Lung microvascular endothelial cell (primary cell): ENCODE results near the gene ISLR2. TPM values are rescaled to one million over a fixed set of nuclear protein-coding genes. Genes with fewer than 3 reads are reported as not detected.

ENCODE experiments used
- DNase-seq, 2 donors: peaks; one replicate each; pipeline versions ENCODE4 v3.0.0 to v3.0.0-alpha.2; 2010; ENCODE audit warnings: low read depth in 2 of 2
- total RNA-seq: library from RNA; depleted of rRNA; stranded (reverse); fragments of >200 nt; gene quantifications from 2 replicates; pipeline ENCODE4 v1.2.1, GENCODE V29; 2014

Gene ISLR2
- total RNA-seq, 1 donor from 2014 or later, result 0.20 TPM

DNA sequence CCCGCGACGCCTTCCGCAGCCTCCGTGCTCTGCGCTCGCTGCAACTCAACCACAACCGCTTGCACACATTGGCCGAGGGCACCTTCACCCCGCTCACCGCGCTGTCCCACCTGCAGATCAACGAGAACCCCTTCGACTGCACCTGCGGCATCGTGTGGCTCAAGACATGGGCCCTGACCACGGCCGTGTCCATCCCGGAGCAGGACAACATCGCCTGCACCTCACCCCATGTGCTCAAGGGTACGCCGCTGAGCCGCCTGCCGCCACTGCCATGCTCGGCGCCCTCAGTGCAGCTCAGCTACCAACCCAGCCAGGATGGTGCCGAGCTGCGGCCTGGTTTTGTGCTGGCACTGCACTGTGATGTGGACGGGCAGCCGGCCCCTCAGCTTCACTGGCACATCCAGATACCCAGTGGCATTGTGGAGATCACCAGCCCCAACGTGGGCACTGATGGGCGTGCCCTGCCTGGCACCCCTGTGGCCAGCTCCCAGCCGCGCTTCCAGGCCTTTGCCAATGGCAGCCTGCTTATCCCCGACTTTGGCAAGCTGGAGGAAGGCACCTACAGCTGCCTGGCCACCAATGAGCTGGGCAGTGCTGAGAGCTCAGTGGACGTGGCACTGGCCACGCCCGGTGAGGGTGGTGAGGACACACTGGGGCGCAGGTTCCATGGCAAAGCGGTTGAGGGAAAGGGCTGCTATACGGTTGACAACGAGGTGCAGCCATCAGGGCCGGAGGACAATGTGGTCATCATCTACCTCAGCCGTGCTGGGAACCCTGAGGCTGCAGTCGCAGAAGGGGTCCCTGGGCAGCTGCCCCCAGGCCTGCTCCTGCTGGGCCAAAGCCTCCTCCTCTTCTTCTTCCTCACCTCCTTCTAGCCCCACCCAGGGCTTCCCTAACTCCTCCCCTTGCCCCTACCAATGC is 45.1 kb downstream of the ISLR2 start:
- DNase-seq, result no peak

DNA sequence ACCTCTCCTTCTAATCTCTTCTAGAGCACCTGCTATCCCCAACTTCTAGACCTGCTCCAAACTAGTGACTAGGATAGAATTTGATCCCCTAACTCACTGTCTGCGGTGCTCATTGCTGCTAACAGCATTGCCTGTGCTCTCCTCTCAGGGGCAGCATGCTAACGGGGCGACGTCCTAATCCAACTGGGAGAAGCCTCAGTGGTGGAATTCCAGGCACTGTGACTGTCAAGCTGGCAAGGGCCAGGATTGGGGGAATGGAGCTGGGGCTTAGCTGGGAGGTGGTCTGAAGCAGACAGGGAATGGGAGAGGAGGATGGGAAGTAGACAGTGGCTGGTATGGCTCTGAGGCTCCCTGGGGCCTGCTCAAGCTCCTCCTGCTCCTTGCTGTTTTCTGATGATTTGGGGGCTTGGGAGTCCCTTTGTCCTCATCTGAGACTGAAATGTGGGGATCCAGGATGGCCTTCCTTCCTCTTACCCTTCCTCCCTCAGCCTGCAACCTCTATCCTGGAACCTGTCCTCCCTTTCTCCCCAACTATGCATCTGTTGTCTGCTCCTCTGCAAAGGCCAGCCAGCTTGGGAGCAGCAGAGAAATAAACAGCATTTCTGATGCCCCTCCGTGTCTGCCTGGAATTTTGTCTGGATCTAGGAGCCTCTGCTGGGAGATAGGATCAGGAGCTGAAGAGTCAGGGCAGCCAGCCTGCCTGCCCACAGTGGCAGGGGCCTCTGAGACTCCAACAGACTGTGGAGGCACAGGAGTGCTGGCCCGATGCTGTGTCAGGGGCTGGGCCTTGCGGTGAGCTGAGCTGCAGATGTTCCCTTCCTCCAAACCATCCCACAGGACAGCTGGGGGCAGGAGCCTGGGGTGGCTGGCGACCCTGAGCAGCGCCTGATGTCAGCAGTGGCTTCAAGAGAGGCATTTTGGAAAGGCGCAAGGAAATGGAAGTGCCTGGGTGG is 46.2 kb downstream of the ISLR2 start:
- DNase-seq, result no peak

DNA sequence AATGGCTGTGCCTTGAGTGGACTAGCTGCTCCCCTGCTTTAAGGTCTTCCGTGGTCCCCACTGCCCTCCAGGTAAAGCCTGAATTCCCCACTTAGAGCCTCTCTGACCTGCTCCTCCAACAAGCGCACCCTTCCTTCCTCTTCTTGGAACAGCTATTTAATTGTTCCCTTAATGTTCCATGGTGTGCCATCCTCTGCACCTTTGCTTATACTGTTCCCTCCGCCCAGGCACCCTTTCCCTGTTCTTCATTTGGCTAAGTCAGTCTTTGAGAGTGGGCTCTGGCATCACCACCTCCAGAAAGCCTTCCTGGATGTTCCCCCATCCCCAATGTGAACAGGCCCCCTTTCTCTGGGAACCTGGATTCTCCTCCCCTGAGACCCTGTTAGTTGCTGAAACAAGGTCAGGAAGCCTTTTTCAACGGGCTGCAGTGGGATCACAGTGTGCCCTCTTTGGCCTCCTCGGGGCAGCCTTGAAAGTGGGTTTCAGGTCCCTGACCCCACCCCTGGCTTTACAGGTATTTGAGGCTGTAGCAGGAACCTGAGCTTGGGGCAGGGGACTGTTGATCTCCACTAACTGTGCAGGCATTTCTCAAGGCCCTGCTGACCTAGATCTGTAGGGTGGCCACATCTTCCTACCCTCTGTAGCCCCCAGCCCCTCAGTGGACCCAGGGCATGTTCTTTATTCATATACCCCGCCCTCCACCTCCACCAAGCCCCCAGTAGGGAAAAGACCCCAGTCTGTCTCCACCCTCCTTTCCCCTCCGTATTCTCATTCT is 48.1 kb downstream of the ISLR2 start:
- DNase-seq, result no peak

DNA sequence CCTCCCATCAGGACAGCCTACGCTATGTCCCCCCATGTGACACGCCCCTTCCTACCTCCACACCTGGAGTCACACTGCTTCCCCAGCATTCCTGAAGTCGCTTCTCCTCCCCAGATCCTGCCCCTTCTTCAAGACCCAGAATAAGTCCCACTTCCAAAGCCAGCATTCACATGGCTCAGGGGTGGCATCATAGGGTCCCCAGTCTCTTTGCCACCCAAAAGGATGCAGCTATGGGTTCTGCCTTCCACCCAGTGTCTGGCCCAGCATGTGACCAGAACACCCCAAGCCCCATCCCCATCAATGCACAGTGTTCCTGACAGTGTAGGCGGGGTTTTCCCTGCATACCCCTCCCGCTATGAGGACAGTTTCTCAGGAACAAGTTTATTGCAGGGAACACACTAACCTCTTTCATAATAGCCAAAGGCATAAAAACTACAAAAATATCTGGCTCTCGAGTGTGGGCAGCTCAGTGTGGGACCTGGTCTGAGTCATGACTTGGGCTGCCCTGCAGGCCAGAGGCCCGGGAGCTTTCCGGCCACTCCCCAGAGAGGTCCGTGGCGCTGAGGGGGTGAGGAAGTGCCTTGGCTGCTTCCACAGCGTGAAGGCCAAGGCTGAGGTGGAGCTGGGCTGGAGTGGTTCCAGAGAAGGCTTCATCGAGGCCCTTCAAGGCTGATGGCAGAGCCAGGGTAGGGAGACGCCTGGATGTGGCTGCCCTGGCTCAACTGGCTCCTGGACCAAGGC is 48.9 kb downstream of the ISLR2 start:
- peak; percentile 48 to 85 for DNase-seq

DNA sequence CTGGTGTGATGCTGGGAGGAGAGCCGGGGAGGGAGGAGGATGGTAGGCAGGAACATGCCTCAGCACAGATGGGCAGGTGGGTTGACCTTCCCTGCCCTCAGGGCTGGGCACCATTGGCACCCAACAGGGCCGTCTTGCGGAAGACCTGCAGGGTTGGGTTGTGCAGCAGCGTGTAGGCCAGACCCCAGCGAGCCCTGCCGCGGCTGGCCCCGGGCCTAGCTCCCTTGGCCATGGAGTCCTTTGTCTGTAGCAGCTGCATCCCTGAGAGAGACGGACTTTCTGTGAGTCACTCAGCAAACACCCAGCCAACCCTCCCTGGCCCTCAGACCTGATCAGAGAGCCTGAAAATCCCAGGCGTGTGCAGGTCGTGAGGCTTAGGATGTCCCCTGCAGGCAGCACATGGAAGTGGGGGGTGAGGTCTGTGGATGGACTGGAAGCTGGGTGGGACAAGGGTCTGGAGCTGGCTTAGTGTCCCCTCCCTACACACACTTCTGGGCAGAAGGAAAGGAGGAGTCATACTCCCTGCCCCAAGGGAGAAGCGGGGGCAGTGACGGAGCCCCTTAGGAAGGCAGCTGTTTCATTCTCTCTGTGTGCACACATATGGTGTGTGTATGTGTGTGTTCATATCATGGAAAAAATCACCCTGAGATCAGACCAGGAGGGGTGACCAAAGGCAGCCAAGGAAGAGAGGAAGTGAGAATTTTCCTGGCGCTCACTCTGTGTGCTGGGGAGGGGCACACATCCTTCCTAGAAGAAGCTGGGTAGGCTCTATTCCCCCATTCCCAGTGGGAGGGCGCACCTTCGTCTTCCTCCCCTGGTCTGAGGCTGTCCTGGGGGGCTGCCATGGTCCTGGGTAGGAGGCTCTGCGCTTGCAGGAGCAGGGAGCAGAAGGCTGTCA is 49.8 kb downstream of the ISLR2 start:
- peak; percentile 39 to 68 for DNase-seq

DNA sequence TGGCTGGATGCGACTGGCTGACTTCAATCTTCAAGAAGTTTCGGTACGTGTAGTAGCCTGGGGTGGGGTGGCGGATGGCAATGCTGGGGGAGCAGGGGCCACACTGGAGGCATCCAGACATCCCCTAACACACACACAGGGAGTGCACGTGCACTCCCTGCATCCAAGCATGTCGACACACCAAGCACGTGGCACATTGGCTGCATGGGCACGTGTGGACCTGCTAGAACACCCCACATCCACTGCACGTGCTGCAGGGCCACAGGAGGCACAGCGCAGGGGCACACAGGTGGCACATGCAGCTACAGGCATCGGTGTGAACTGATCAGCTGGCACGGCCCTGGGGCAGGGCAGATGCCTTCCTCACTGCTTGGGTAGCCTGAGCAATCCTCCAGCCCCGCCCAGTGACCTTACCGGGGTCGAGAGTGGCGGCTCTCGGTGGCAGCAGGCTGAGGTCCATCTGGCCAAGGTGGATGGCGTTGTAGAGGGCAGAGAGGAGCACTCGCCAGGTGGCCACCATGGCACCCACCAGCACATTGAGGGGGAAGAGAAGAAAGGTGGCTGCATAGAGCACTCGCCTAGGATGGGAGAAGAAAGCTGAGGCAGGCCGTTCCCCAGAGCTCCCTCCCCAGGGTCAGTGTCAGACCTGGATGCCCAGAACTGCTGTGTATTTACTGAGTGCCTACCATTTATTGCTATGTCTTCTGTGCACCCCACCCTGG is 50.7 kb downstream of the ISLR2 start:
- no peak for DNase-seq

DNA sequence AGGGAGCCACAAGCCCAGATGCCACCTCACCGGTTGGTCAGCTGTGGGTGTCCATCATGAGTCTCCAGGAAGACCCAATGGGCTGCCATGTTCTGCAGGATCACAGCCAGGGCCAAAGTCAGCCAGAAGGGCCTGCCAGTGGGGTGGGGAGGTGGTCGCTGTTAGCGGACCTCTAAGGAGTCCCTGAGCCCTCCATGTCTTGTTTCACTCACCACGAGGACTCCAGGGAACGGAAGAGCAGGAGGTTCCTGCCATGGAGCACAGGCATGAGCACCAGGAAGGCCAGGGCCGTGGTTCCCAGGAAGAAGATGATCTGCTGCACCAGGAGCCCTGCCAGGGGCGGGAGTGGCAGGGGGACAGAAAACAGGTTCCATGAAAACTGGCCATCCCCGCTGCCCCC is 51.7 kb downstream of the ISLR2 start:
- no peak for DNase-seq

DNA sequence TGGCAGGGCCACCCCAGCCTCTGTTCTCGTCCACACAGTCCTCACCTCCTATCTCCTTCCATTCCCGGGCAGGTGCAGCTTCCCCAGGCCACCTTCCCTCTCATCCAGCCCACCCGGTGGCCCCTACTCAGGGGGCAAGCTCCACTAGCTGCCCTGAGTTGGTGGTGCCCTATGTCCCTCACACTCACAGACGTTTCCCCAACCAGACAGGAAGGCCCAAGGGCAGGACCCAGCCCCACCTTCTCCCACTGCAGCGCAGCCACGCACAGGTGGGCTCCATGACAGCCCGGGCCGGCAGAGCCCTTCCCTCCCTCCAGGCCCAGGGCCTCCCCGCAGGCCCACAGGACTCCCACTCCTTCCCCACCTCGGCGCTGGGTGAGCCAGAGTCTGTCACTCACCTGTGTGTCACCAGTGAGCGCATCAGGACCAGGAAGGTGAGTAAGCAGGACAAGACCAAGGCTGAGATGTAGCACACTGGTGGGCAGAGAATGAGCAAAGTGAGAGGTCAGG is 54.3 kb downstream of the ISLR2 start:
- DNase-seq, result no peak

DNA sequence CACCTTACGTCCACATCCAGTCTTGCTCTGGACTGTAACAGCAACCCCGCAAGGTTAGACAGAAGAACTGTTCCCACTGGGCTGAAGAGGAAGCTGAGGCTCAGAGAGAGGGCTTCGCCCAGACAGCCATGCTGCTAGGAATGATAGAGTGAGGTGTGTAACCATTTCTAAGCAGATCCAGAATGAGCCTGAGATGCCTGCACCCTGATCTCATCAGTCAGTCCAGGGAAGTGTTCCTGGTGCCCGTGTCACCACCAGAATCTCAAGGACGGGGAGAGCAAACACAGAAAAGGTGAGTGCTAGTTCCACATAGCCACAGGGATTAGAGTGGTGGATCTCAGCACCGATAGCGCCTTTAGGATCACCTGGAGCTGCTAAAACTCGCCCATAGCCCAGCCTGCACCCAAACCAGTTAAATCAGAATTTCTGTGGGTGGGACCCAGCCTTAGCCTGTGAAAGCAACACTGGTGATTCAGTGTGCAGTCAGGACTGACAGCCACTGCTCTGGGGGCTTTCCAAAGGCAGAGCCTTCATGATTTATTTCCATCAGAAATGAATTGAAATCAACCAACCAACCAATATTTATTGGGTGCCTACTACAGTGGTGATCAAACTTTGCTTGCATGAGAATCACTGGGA is 55.4 kb downstream of the ISLR2 start:
- DNase-seq, result no peak

Other genes starting within 250 kb of the ISLR2 start
- 0.20 and 1.1 TPM in 2 replicates for gene LOXL1, start 204.1 kb upstream of the ISLR2 start, total RNA-seq
- gene STOML1, start 138.3 kb upstream of the ISLR2 start, total RNA-seq, result 5.4 and 13.1 TPM in 2 replicates
- 27.0 and 36.9 TPM in 2 replicates for gene PML, start 135.9 kb upstream of the ISLR2 start, total RNA-seq
- gene GOLGA6A, start 48.0 kb upstream of the ISLR2 start, total RNA-seq, result not detected in 2 replicates
- gene ISLR, start 43.1 kb downstream of the ISLR2 start, total RNA-seq, result not detected in 2 replicates
- under 0.01 TPM in 2 replicates for gene STRA6, start 72.2 kb downstream of the ISLR2 start, total RNA-seq
- not detected in 2 replicates for gene CCDC33, start 105.7 kb downstream of the ISLR2 start, total RNA-seq
- gene CYP11A1, start 237.1 kb downstream of the ISLR2 start, total RNA-seq, result not detected in 2 replicates